Neural cell (in vitro differentiated cells): ENCODE data around the gene WFS1. TPM values are rescaled to one million over a fixed set of nuclear protein-coding genes. Genes with fewer than 3 reads are reported as not detected.

Source experiments
- H2AFZ ChIP-seq: fragments of 200-600, 300-800 bp; sonication (generic), shearing (Covaris generic); 2 replicates; pipeline ENCODE4 v1.6.0; 2014; ENCODE audit warnings: low read depth, mild to moderate bottlenecking, antibody characterized with exemption, low read length, moderate library complexity
- H3F3A ChIP-seq: fragments of 200-600 bp; shearing (Covaris generic); 2 replicates; pipeline ENCODE4 v1.6.1; 2016; ENCODE audit warnings: mild to moderate bottlenecking, moderate library complexity, mixed read lengths, antibody characterized with exemption, low read length; ENCODE audit not compliant: insufficient read depth, poor library complexity, severe bottlenecking
- H3K27ac ChIP-seq: fragments of 200-600, 300-800 bp; sonication (generic), shearing (Covaris generic); 2 replicates; pipeline ENCODE4 v1.5.1; 2014; ENCODE audit warnings: mild to moderate bottlenecking, low read length, moderate library complexity
- H3K27me3 ChIP-seq: fragments of 300-800, 200-600 bp; sonication (generic), shearing (Covaris generic); 2 replicates; pipeline ENCODE4 v1.6.0; 2014; ENCODE audit warnings: mild to moderate bottlenecking, low read depth, low read length, moderate library complexity; ENCODE audit not compliant: insufficient read depth
- H3K36me3 ChIP-seq: fragments of 300-800, 200-600 bp; sonication (generic), shearing (Covaris generic); 2 replicates; pipeline ENCODE4 v1.5.1; 2014; ENCODE audit warnings: mild to moderate bottlenecking, antibody characterized with exemption, low read length, moderate library complexity; ENCODE audit not compliant: insufficient read depth
- H3K4me2 ChIP-seq: fragments of 300-800, 200-600 bp; sonication (generic), shearing (Covaris generic); 2 replicates; pipeline ENCODE4 v1.6.0; 2014; ENCODE audit warnings: mild to moderate bottlenecking, low read length
- H3K4me3 ChIP-seq: fragments of 300-800, 200-600 bp; sonication (generic), shearing (Covaris generic); 2 replicates; pipeline ENCODE4 v1.5.1; 2014; ENCODE audit warnings: mild to moderate bottlenecking, low read length, moderate library complexity
- H3K79me2 ChIP-seq: fragments of 200-600 bp; shearing (Covaris generic); replicated peaks from 2 replicates; pipeline ENCODE4 v1.6.0; 2014; ENCODE audit warnings: mild to moderate bottlenecking, low read length, moderate library complexity; ENCODE audit not compliant: insufficient read depth
- H3K9ac ChIP-seq: fragments of 300-800, 200-600 bp; sonication (generic), shearing (Covaris generic); 2 replicates; pipeline ENCODE4 v1.6.1; 2016; ENCODE audit warnings: mild to moderate bottlenecking, low read length, mixed read lengths
- H3K9me2 ChIP-seq: fragments of 200-600 bp; shearing (Covaris generic); 2 replicates; pipeline ENCODE4 v1.6.1; 2016; ENCODE audit warnings: mild to moderate bottlenecking, low read length, mixed read lengths; ENCODE audit not compliant: insufficient read depth
- H3K9me3 ChIP-seq: fragments of 200-600, 300-800 bp; sonication (generic), shearing (Covaris generic); 2 replicates; pipeline ENCODE4 v1.6.1; 2016; ENCODE audit warnings: mild to moderate bottlenecking, mixed run types, low read length, moderate library complexity, mixed read lengths
- H4K20me1 ChIP-seq: fragments of 200-600 bp; shearing (Covaris generic); 2 replicates; pipeline ENCODE4 v1.6.1; 2016; ENCODE audit warnings: mild to moderate bottlenecking, mixed run types; ENCODE audit not compliant: insufficient read depth
- EP300 ChIP-seq: fragments of 450-650 bp; conservative IDR thresholded peaks from 2 replicates; pipeline ENCODE4 v1.6.1; 2014; ENCODE audit warnings: antibody characterized with exemption, mild to moderate bottlenecking, moderate library complexity; ENCODE audit not compliant: poor library complexity, severe bottlenecking
- EZH2 ChIP-seq: fragments of 200-600, 300-800 bp; shearing (Covaris generic), sonication (generic); IDR thresholded peaks from 2 replicates; pipeline ENCODE4 v1.6.1; 2014; ENCODE audit warnings: antibody characterized with exemption, low read length, borderline replicate concordance, mild to moderate bottlenecking; ENCODE audit not compliant: insufficient read depth, poor library complexity, severe bottlenecking
- MXI1 ChIP-seq: fragments of 450-650 bp; conservative IDR thresholded peaks from 2 replicates; pipeline ENCODE4 v1.6.1; 2014; ENCODE audit warnings: antibody characterized with exemption, mild to moderate bottlenecking; ENCODE audit not compliant: poor library complexity, severe bottlenecking
- POLR2AphosphoS5 ChIP-seq: IDR thresholded peaks from 2 replicates; pipeline ENCODE4 v1.6.1; 2012
- RAD21 ChIP-seq: fragments of 450-650 bp; conservative IDR thresholded peaks from 2 replicates; pipeline ENCODE4 v1.6.1; 2014; ENCODE audit warnings: antibody characterized with exemption, mild to moderate bottlenecking, moderate library complexity
- SMC3 ChIP-seq: fragments of 450-650 bp; conservative IDR thresholded peaks from 2 replicates; pipeline ENCODE4 v1.6.1; 2014; ENCODE audit warnings: antibody characterized with exemption, mild to moderate bottlenecking, moderate library complexity; ENCODE audit not compliant: poor library complexity
- TAF1 ChIP-seq: IDR thresholded peaks from 2 replicates; pipeline ENCODE4 v1.6.1; 2012; ENCODE audit warnings: low read depth
- polyA plus RNA-seq: library from polyadenylated mRNA; depleted of rRNA; stranded (reverse); fragments of >200 nt; gene quantifications from 2 replicates; pipeline ENCODE4 v1.2.3, GENCODE V29; 2014
- TF ChIP-seq, protein P1 (sequence below): IDR thresholded peaks from 2 replicates; pipeline ENCODE4 v1.6.1; 2012; ENCODE audit warnings: borderline replicate concordance
- TF ChIP-seq, protein P2 (sequence below): fragments of 450-650 bp; IDR thresholded peaks from 2 replicates; pipeline ENCODE4 v1.5.1; 2014; ENCODE audit warnings: antibody characterized with exemption, mild to moderate bottlenecking, moderate library complexity; ENCODE audit not compliant: poor library complexity, severe bottlenecking

Gene WFS1
- polyA plus RNA-seq, 1 donor from 2014 or later: 4.5 TPM

DNA sequence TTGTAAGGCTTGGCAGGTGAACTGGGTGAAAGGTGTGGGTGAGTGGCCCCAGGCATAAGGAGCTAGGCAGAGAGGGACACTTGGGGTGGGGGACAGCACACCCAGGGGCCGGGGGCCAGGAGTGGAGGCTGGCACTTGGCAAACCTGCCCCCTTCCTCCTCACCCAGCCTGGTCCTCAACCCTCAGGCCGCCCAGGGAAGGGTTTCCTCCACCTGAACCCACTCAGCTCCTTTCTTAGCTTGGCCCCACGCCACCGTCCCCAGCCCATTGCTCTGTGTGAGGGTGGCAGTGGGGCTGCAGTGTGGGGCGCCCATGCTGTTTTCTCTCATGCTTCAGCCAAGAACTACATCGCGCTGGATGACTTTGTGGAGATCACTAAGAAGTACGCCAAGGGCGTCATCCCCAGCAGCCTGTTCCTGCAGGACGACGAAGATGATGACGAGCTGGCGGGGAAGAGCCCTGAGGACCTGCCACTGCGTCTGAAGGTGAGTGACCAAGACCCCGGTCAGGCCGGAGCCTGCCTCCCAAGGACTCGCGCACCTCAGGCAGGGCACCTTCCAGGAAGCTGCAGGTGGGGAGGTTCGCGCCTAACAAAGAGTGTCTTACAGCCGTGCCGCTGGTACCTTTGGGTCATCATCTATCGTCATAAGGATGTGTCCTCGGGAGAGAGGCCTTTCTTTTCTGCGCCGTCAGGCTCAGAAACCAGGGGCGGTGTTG, 25.2 kb downstream of the WFS1 start:
- Histone ChIP-seq H3K36me3 (no peaks in the 10 kb centered on the region), H3K9me3 (no peaks in the 10 kb centered on the region), H3K27ac (no peak overlapping the region), H3K9ac (no peak overlapping the region), H4K20me1 (no peaks in the 10 kb centered on the region), H3K79me2 (no peaks in the 10 kb centered on the region), H3K27me3 (no peaks in the 10 kb centered on the region), H2AFZ (no peak overlapping the region), H3K4me2 (no peak overlapping the region), H3F3A (no peaks in the 10 kb centered on the region), H3K4me3 (no peak overlapping the region), H3K9me2 (no peaks in the 10 kb centered on the region)
- TF ChIP-seq TAF1: no peak
- no peak for TF ChIP-seq RAD21
- TF ChIP-seq SMC3: no peak
- TF ChIP-seq, protein P1, sequence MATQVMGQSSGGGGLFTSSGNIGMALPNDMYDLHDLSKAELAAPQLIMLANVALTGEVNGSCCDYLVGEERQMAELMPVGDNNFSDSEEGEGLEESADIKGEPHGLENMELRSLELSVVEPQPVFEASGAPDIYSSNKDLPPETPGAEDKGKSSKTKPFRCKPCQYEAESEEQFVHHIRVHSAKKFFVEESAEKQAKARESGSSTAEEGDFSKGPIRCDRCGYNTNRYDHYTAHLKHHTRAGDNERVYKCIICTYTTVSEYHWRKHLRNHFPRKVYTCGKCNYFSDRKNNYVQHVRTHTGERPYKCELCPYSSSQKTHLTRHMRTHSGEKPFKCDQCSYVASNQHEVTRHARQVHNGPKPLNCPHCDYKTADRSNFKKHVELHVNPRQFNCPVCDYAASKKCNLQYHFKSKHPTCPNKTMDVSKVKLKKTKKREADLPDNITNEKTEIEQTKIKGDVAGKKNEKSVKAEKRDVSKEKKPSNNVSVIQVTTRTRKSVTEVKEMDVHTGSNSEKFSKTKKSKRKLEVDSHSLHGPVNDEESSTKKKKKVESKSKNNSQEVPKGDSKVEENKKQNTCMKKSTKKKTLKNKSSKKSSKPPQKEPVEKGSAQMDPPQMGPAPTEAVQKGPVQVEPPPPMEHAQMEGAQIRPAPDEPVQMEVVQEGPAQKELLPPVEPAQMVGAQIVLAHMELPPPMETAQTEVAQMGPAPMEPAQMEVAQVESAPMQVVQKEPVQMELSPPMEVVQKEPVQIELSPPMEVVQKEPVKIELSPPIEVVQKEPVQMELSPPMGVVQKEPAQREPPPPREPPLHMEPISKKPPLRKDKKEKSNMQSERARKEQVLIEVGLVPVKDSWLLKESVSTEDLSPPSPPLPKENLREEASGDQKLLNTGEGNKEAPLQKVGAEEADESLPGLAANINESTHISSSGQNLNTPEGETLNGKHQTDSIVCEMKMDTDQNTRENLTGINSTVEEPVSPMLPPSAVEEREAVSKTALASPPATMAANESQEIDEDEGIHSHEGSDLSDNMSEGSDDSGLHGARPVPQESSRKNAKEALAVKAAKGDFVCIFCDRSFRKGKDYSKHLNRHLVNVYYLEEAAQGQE: no peak
- TF ChIP-seq EZH2: no peak
- TF ChIP-seq POLR2AphosphoS5: no peak
- TF ChIP-seq MXI1: no peak
- TF ChIP-seq EP300: no peak
- TF ChIP-seq, protein P2, sequence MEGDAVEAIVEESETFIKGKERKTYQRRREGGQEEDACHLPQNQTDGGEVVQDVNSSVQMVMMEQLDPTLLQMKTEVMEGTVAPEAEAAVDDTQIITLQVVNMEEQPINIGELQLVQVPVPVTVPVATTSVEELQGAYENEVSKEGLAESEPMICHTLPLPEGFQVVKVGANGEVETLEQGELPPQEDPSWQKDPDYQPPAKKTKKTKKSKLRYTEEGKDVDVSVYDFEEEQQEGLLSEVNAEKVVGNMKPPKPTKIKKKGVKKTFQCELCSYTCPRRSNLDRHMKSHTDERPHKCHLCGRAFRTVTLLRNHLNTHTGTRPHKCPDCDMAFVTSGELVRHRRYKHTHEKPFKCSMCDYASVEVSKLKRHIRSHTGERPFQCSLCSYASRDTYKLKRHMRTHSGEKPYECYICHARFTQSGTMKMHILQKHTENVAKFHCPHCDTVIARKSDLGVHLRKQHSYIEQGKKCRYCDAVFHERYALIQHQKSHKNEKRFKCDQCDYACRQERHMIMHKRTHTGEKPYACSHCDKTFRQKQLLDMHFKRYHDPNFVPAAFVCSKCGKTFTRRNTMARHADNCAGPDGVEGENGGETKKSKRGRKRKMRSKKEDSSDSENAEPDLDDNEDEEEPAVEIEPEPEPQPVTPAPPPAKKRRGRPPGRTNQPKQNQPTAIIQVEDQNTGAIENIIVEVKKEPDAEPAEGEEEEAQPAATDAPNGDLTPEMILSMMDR: no peak

DNA sequence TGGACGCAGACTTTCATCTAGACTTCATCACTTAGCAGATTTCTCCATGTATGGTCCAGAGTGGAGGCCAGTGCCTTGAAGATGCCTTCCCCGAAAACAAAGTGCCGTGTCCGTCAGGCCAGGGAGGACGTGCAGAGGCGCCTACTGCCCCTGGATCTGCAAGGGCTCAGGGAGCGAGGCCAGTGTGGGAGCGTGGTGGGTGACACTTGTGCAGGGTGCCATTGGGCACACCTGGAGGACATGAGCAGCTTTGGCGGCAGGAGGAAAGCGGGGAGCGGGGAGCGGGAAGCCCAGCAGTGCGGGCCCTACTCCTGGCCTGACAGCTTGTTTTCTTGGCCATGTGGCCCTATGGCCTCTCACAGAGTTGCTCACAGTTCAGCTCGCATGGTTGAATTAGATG, 25.8 kb downstream of the WFS1 start:
- Histone ChIP-seq H3K36me3 (no peaks in the 10 kb centered on the region), H3K27me3 (no peaks in the 10 kb centered on the region), H3K9ac (no peak overlapping the region), H3K27ac (no peak overlapping the region), H3K79me2 (no peaks in the 10 kb centered on the region), H3K4me2 (no peak overlapping the region), H3K9me3 (no peaks in the 10 kb centered on the region), H3K9me2 (no peaks in the 10 kb centered on the region), H2AFZ (no peak overlapping the region), H3K4me3 (no peak overlapping the region), H3F3A (no peaks in the 10 kb centered on the region), H4K20me1 (no peaks in the 10 kb centered on the region)
- no peak for TF ChIP-seq SMC3
- no peak for TF ChIP-seq EP300
- TF ChIP-seq, protein P2: no peak
- no peak for TF ChIP-seq EZH2
- TF ChIP-seq, protein P1: no peak
- no peak for TF ChIP-seq MXI1
- TF ChIP-seq POLR2AphosphoS5: no peak
- no peak for TF ChIP-seq RAD21
- TF ChIP-seq TAF1: no peak
